GM21723 (cell line): ENCODE measurements around the gene UGT3A2.
A peak's percentile ranks its signal among the peaks of the same experiment; 100 is the strongest.

ENCODE experiments used
- ATAC-seq: cut with Tn5 transposase; IDR thresholded peaks from one replicate; pipeline ENCODE4 v1.9.1; 2021; ENCODE audit warnings: mild to moderate bottlenecking, moderate library complexity; ENCODE audit not compliant: unreplicated experiment

The UGT3A2 gene

GRCh38 chr5:36066540-36067210 is at the start of gene UGT3A2:
UGT3A2 (minus strand) TSS chr5:36066882; CDS start chr5:36066789, 93 bp downstream.
- no peak for ATAC-seq

- no peak for ATAC-seq
Measured at GRCh38 chr5:36111238-36111637, 44.6 kb upstream of the UGT3A2 start.

GRCh38 chr5:36108758-36109460 is 42.2 kb upstream of the UGT3A2 start:
- no peak for ATAC-seq

GRCh38 chr5:36105819-36106218 is 39.1 kb upstream of the UGT3A2 start:
- no peak for ATAC-seq

GRCh38 chr5:36099748-36100147 is 33.1 kb upstream of the UGT3A2 start:
- ATAC-seq: no peak

- no peak for ATAC-seq
Measured at GRCh38 chr5:36096486-36096885, 29.8 kb upstream of the UGT3A2 start.

- no peak for ATAC-seq
Measured at GRCh38 chr5:36089989-36090388, 23.3 kb upstream of the UGT3A2 start.

- peak; percentile 98 for ATAC-seq
Measured at GRCh38 chr5:36079200-36079781, 12.6 kb upstream of the UGT3A2 start.

GRCh38 chr5:36078430-36078829 is 11.7 kb upstream of the UGT3A2 start:
- ATAC-seq: no peak

GRCh38 chr5:36073595-36074216 is 7.0 kb upstream of the UGT3A2 start:
- peak; percentile 74 for ATAC-seq

- ATAC-seq: no peak
Measured at GRCh38 chr5:36070687-36071571, 4.2 kb upstream of the UGT3A2 start.

- no peak for ATAC-seq
Measured at GRCh38 chr5:36068751-36069281, 2.1 kb upstream of the UGT3A2 start.

GRCh38 chr5:36066001-36066539 is 612 bp downstream of the UGT3A2 start:
- ATAC-seq: no peak

- ATAC-seq: no peak
Measured at GRCh38 chr5:36060420-36060887, 6.2 kb downstream of the UGT3A2 start.

- ATAC-seq: no peak
Measured at GRCh38 chr5:36059571-36060419, 6.9 kb downstream of the UGT3A2 start.

- no peak for ATAC-seq
Measured at GRCh38 chr5:36058776-36059175, 7.9 kb downstream of the UGT3A2 start.

GRCh38 chr5:36057386-36057785 is 9.3 kb downstream of the UGT3A2 start:
- no peak for ATAC-seq

- ATAC-seq: no peak
Measured at GRCh38 chr5:36056422-36056821, 10.3 kb downstream of the UGT3A2 start.

GRCh38 chr5:36055984-36056383 is 10.7 kb downstream of the UGT3A2 start:
- no peak for ATAC-seq
